ENCODE measurements around the gene TAS2R1. TPM values are rescaled to one million over a fixed set of nuclear protein-coding genes. Genes with fewer than 3 reads are reported as not detected.

Gene TAS2R1
- total RNA-seq, 1 experiment from 2014 or later: not detected

GRCh38 chr5:9589049-9589835 lies 40.9 kb downstream of the TAS2R1 start:
- Histone ChIP-seq H3K79me2 (ENCODE audit: insufficient read depth, low read length) (no peaks in the 10 kb centered on the region), H3K9ac (ENCODE audit: low read length) (no peak overlapping the region), H3K9me2 (ENCODE audit: insufficient read depth) (no peaks in the 10 kb centered on the region), H3K27ac (ENCODE audit: low read depth, low read length) (no peak overlapping the region), H2AFZ (ENCODE audit: low read depth, low read length, poor library complexity, severe bottlenecking) (no peak overlapping the region), H3K36me3 (ENCODE audit: control insufficient read depth in 1 of 2, insufficient read depth in 2 of 2, low read length in 2 of 2) (no peaks in the 10 kb centered on the region), H3K4me3 (replicated peaks in 1 of 2; ENCODE audit: low read depth in 1 of 2, low read length in 2 of 2) (no peak overlapping the region), H3K9me3 (ENCODE audit: control insufficient read depth in 1 of 2, insufficient read depth in 1 of 2, low read depth in 1 of 2, low read length in 2 of 2) (peaks cover 0 to 7% of the 10 kb centered on the region in 2 experiments; a peak in 2 of 4 replicates), H3K4me2 (ENCODE audit: low read length) (no peak overlapping the region), H4K20me1 (ENCODE audit: insufficient read depth) (no peaks in the 10 kb centered on the region), H3K4me1 (ENCODE audit: control insufficient read depth in 1 of 2, insufficient read depth in 2 of 2, low read length in 2 of 2) (no peaks in the 10 kb centered on the region), H3K27me3 (ENCODE audit: insufficient read depth, low read length) (no peaks in the 10 kb centered on the region)
- intact Hi-C loops (cut with micrococcal nuclease): no loop called here
- no TSS peak for BruUV-seq (replicated peaks)
- ChIA-PET CTCF (no interaction called here), RAD21 (ENCODE audit: low non-redundant PET in 1 of 2, low total read pairs in 2 of 2, uncharacterized antibody in 2 of 2, unreplicated experiment in 2 of 2) (no interaction called here), POLR2A (no interaction called here)
- TF ChIP-seq POLR2A (IDR thresholded peaks at IDR 0.05; ENCODE audit: borderline replicate concordance, extremely low read depth, insufficient read depth, insufficient read length) (no peak), ATF3 (IDR thresholded peaks at IDR 0.05) (no peak), ELF1 (IDR thresholded peaks at IDR 0.05; ENCODE audit: borderline replicate concordance, low read depth) (no peak), ZFX (IDR thresholded peaks at IDR 0.05) (no peak), TCF7L2 (IDR thresholded peaks at IDR 0.05; ENCODE audit: borderline replicate concordance, extremely low read depth, insufficient read depth, insufficient read length) (no peak), CTCF (IDR thresholded peaks at IDR 0.05 in 2 of 3, conservative IDR thresholded peaks at IDR 0.05 in 1 of 3; ENCODE audit: borderline replicate concordance in 1 of 3, insufficient read depth in 1 of 3, low read depth in 2 of 3, low read length in 2 of 3) (no peak), EZH2 (IDR thresholded peaks at IDR 0.05) (no peak), SP1 (IDR thresholded peaks at IDR 0.05; ENCODE audit: low read depth) (no peak), ZBTB33 (IDR thresholded peaks at IDR 0.05; ENCODE audit: extremely low read depth, insufficient replicate concordance, low read length) (no peak), CEBPB (IDR thresholded peaks at IDR 0.05; ENCODE audit: low read depth) (no peak), SIN3A (IDR thresholded peaks at IDR 0.05; ENCODE audit: low read depth) (no peak), POLR2AphosphoS5 (IDR thresholded peaks at IDR 0.05; ENCODE audit: low read depth, low read length) (no peak), SRF (IDR thresholded peaks at IDR 0.05; ENCODE audit: low read depth) (no peak), EZH2phosphoT487 (IDR thresholded peaks at IDR 0.05; ENCODE audit: borderline replicate concordance) (no peak), REST (IDR thresholded peaks at IDR 0.05; ENCODE audit: low read depth) (no peak), YY1 (IDR thresholded peaks at IDR 0.05; ENCODE audit: extremely low read depth, insufficient replicate concordance, low read depth, low read length) (no peak), JUND (IDR thresholded peaks at IDR 0.05) (no peak), ZNF274 (IDR thresholded peaks at IDR 0.05; ENCODE audit: low read depth, low read length) (no peak), CBX3 (IDR thresholded peaks at IDR 0.05; ENCODE audit: low read depth) (no peak)
- DNase-seq (ENCODE audit: low read depth, low spot score) (no peak), ATAC-seq (no peak)

Data from HCT116 (cell line).